G401 (cell line): ENCODE measurements around the gene ADAMTS14. TPM values are rescaled to one million over a fixed set of nuclear protein-coding genes. Genes with fewer than 3 reads are reported as not detected.

Experiments used
- DNase-seq: peaks from one replicate; pipeline ENCODE4 v3.0.0-alpha.2; 2015; ENCODE audit warnings: low spot score
- in situ Hi-C: cut with HindIII; loops from 2 replicates; pipeline ENCODE4 v1.10.0; 2016; ENCODE audit warnings: low sequenced_read_pairs, mixed read lengths
- total RNA-seq: library from RNA; depleted of rRNA; stranded (reverse); fragments of >200 nt; shearing (Covaris generic); gene quantifications from 2 replicates; pipeline ENCODE4 v1.2.3, GENCODE V29; 2014

Gene ADAMTS14
- total RNA-seq, 1 experiment from 2014 or later = 0.03 TPM

DNA sequence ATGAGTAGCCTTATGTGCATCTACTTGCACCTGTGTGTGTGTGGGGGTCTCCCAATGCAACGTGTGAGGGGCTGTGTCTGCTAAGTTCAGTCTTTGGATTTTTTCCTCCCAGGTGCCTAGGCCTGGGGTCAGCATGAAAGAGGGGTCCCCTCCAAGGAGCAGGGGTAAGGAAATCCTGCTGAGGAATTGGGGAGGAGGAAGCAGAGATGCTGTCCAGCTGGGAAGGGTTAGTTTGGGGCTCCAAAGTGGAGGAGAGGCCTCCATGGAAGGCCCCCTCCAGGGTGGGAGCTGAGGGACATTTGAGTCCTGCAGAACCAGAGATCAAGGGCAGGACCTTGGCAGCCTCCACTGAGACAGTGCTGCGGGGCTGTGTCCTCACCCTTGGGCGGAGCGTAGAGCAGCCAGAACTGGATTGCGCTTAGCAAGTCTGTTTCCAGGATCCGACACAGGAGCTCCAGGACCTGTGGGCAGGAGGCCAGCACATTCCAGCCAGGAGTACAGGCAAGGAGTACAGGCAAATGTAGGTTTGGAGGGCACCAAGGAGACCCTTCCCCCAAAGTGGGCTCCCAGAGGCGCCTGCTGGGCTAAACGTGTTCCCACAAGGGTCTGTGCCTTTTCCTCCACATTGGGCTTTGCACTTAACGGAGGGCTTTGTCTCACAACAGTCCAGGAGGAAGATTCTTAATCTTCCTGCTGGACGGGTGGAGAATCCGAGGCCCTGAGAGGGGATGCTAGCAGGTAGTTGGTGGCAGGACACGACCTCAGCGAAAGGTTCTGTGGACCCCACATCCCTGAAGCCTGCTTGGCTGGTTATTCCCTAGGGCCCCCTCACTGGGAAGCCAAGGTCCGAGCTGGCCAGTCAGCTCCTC lies 102.7 kb downstream of the ADAMTS14 start:
- no peak for DNase-seq
- in situ Hi-C loops = no loop called here

DNA sequence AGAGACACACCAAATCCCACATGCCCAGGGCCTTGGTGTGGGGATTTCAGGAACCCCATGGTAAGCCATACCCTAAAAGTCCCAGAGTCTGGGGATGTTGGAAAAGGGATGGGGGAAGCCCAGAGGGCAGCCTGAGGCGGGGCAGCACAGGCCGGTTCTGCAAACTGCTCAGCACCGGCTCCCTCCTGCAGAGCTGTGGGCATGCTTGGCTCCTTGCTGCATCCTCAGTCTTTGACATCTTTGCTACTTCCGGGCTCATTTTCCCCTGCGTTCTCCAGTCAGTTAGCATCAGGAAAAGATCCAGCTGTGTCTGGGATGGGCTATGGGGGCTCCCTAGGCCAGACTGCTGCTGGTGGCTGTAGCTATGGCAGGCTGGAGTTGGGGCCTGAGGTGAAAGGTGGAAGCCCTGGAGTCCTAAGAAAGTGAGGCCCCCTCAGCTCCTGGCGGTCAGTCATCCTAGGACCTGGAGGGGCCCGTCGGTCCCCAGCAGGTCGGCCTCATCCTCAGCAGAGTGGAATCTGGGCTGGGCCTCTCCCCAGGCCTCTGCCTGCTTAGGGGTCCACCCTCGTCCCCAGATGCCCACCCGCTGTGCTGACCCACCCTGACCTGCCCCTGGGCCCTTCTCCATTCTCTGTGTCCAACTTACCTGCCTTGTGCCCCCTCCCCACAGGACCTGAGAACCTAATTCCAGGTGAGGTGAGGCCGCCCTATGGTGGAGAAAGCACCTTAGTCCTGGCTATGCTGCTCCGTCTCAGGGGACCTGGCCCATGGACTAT lies 103.6 kb downstream of the ADAMTS14 start:
- DNase-seq = no peak
- in situ Hi-C loops = no loop called here

DNA sequence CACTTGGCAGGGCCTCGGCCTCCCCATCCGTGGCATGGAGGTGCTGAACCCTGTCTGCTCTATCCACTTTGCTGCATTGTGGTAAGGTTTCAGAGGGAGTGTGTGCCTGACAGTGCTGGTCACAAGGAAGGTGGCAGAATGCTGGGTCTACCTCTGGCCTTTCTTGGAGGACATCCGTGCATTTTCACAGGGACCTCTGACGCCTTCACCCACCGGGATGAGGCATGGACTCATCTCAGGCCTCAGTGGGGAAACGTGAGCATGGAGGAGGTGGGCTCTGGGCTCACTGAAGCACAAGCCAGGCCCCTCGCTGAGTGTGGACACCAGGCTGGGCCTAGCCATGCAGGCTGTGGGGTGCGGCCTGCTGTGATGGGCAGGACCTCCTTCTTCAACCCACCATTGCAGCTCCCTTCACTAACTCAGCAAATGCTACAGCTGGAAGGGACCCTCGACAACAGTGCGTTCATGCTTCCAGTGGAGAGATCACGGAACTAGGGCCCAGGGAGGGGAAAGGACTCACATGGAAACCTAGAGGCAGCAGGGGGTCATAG lies 104.2 kb downstream of the ADAMTS14 start:
- in situ Hi-C loops = no loop called here
- DNase-seq = no peak

DNA sequence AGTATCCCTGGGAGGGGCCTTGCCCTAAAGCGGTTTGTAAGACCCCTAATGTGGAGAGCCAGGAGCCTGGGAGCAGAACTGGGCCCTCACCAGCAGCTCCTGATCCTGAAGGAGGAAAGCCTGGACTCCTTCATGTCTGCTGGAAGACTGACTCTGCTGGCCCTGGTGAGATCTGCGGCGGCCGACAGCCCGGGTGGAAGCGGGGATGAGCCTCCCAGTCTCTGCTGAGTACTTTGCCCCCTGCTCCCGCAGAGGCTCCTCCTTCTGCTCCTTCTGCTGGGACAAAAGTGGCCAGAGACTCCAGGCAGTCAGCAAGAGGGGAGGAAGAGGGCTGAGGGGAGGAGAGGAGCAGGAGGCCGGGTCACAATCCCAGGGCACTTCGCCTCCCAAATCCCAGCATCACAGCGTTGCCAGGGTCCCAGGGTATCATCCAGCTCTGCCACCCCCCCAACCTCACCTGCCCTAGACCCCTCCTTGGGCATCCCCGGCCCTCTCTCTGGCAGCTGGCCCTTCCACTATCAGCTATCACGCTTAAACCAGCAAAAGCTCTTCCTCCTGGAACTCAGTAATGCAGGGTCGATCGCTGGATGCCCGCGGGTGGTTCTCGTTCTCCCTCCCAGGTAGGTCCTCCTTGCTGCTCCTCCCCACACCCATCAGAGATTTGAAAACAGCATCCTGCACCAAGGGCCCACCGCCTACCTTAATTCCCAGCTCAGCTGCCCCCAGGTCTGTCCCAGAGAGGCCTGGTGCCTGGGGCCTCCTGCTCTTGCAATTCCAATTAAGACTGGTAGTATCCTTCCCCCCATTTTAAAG lies 105.0 kb downstream of the ADAMTS14 start:
- in situ Hi-C loops = no loop called here
- DNase-seq = no peak

DNA sequence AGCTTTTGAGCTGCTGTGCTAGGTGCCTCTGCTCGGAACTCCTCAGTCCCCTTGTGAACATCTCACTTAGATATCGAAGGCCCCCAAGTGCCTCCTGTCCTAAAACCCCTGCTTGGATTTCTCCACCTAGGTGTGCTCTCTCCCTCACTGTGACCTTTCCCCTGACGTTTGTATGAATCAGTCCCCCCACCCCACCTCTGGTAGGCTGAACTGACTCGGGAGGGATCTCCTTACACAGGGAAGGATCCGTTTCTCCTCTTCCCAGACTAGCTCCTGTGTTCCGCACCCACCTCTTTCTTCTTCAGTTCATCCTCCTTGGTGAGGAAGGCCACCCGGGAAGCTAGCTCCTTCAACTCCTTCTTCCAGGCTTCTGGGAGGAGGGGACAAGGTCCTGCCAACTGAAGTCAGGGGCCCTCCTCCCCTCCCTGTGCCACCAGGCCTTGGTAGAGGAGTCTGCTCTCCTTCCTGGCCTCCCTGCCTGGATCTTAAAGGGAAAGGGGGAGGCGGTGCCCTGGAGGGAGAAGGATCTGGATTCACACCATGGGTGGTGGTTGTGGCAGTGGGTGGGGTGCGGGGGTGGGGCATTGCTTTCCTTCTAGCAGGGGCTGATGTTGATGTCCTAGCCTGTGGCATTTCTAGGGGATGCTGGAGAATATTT lies 106.1 kb downstream of the ADAMTS14 start:
- in situ Hi-C loops = no loop called here
- DNase-seq = no peak

DNA sequence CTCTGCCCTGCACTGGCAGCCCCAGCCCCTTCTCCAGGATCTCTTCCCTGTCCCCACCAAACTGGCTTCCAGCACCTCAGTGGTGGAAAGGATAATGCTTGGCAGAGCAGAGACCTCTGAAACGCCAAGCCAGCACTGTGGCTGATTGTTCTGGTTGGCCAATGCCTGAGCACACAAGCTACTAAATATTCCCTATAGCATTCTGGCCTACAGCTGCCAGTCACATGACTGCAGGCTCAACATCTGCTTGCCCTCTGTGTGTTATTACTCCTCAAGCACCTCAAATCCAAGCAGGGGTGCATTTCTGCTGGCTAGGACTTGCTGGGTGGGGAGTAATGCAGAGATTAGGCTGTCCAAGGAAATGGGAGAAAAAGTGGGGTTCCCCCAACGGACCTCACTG lies 106.8 kb downstream of the ADAMTS14 start:
- in situ Hi-C loops = no loop called here
- no peak for DNase-seq

DNA sequence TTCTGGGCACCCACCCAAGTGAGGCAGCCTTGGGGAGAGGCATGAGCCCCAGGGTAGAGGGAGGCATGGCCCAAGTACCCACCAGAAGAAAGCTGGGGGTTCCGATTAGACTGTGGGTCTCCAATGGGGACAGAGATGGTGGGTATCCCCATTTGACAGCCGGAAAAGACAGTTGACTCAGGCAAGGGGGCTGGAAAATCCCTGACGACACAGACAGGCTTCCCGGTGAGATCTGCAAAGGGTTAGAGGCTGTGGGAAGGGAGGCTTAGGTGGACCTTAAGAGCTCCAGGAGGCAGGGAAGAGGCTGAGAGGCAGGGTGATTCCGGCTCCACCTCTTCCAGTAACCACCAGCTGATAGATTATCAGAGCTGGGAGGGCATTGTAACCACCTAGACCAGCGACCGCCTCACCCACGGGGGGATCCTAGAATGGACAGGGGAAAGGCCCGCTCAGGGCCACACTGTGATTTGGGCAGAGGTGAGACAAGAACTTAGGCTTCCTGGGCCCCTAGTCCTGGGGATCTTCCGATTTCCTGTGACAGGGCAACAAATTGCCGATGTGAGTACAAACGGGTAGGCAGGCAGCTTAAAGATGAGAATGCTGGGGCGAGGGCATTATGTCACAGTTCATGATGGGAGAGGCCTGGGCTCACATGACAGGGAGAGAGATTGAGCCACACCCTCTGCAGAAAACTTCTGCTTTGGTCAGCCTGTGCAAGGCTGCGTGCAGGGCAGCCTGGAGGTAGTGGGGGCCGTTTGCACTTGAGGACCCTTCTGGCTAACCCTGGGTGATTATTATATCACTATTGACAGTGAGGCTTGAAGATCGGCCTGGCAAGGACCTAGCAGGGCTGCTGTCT lies 107.4 kb downstream of the ADAMTS14 start:
- DNase-seq = no peak
- in situ Hi-C loops = no loop called here

DNA sequence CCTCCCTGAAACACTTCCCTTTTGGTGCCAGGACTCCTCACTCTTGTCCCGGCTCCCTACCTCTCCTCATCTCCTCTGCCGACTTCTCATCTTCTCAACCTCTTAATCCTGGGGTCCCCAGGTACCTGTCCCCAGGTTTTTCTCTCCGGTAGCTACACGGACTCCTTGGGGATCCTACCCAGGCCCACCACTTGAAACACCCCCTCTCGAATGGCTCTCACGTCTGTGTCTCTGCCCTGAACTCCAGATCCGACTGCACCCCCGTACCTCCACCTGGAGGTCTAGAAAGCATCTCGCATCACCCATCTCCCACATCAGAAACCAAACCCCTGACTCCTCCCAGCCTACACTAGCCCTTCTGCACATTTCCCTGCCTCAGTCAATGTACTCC lies 108.1 kb downstream of the ADAMTS14 start:
- no peak for DNase-seq
- in situ Hi-C loops = no loop called here

DNA sequence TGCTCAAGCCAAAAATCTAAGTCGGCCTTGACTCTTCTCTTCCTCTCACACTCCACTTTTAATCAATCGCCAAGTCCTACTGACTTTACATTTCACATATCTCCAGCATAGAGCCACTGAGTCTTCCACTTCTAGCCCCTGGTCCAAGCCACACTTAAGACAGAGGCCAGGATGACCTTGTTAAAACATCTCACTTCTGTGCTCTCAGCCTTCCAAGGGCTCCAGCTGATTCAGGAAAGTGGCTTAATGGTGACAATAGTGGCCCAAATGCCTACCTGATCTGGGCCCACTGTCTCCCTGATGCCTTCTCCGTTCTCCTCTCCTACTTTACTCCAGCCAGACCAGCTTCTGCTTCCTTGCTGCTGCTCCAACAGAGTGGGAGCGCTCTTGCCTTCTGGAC lies 108.5 kb downstream of the ADAMTS14 start:
- in situ Hi-C loops = no loop called here
- no peak for DNase-seq

DNA sequence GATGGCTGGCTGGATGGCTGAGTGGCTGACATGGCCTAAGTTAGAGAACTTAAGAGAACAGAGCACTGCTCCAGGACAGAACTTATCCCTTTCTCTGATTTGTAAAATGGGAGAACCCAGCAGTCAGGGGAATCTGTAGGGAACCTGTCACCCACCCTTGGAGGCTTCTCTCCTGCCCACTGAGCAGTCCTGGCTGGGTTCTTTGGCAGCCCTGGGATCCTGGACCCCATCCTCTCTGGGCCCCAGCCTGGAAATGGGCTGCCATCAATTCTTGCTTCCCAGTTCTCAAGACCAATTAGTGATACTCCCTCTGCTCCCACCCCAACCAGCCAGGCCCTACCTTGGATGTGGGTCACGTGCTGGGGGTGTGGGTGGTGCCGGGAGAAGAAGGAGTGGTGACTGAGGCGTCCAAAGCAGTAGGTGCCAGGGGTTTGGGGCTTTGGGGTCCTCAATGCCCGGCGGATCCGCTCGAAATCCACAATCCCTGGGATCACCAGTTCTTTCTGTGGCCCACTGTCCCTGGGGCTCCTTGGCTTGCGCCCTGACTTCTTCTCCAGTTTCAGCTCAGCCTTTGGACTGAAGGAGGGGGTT lies 109.2 kb downstream of the ADAMTS14 start:
- in situ Hi-C loops = no loop called here
- no peak for DNase-seq

DNA sequence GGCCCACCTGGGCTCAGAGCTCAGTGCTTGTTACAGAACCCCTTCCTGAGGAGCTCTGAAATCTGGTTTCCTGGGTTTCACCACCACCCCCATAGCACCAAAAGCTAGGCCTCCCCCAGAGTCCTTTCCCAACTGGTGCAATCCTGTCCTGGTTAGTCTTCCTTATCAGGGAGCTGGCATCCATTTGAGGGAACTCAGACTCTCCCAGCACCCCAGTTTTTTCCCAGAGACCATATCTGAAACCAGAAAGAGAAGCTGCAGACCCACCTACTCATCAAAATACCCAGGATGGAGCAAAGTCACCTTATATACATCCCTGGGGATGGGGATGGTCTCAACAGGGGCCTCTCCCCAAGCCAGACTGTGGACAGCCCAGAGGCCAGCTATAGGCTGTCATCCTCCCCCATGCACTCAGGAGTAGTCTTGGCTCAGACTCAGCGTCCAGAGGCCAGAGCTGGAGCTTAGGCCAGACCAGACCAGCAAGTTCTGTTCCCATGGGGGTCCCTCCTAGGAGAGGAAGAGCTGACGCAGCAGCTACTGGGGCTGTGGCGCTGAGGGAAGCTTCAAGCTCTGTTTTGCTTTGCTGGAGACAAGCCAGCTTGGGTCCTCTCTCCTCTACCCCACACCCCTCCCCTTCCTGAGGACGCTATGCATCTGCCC lies 109.9 kb downstream of the ADAMTS14 start:
- no peak for DNase-seq
- in situ Hi-C loops = no loop called here

DNA sequence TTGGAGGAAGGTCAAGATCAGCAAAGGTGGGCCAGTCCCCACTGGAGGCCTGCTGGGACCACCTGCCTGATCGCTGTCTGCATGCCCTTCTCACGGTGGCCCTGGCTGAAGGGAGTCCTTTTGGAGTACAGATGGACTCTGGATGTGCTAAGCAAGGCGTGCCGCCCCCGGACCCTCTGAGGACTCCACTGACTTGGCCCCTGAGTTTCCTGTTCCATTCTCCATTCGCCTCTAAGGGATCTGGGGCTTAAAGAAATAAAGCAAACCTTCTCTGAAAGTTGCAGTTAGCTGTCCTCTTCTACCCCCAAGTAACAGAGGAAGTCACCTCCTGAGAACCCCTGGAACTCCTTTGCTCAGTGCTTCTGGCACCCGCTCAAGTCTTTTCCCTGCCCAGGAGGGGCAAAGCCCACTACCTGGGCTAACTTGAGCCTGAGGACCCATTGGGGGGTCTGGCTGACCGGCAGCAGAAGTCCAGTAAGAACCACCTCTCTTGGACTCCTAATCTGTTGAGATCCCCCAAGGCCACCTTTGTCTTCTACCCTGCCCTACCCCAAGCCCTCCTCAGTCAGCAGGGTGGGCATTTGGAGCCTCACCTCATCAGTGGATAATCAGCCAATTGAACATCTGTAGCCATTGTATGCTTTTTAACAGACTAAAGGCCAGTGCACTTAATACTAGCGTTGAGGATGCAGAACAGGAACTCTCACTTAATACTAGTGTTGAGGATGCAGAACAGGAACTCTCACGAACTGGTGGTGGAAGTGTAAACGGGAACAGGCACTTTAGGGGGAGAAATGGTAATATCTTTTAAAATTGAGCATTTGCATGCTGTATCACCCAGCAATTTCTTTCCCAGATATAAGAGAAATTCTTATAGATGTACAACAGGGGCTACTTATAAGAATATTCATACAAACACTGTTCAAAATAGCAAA lies 110.7 kb downstream of the ADAMTS14 start:
- in situ Hi-C loops = no loop called here
- DNase-seq = no peak

DNA sequence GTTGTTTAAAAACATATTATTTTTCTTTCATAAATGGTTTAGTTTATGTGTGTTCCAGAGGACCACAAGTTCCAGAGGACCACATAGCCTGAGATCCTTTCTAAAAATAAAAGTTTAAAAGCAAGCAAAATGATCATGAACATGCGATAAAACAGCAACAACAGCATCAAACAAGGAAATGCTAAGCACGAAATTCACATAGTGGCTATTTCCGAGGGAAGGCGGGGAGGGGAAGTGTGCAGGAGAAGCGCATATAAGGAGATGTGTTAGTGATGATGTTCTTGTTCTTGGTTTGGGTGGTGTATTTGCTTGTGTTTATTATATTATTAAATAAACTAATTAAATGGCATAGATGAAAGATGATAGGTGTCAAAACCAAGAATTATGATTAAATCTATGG lies 111.7 kb downstream of the ADAMTS14 start:
- DNase-seq = no peak
- in situ Hi-C loops = no loop called here

DNA sequence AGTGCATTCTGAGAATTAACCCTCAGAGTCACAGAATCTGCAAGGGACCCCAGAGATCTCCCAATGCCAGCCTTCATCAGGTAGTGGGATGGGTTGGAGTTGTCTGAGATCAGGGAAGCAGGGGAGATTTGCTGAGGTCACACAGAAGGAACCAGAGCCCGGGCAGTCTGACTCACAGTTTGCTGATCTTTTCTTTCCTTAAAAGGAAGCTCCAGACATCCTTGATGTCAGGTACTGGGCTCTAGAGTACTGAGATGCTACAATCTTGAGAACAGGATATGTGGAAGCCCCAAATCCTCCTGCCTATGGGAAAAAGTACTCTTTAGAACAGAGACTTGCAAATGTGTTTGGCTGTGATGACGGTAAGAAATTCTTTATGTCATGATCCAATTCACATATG lies 112.2 kb downstream of the ADAMTS14 start:
- in situ Hi-C loops = no loop called here
- no peak for DNase-seq

DNA sequence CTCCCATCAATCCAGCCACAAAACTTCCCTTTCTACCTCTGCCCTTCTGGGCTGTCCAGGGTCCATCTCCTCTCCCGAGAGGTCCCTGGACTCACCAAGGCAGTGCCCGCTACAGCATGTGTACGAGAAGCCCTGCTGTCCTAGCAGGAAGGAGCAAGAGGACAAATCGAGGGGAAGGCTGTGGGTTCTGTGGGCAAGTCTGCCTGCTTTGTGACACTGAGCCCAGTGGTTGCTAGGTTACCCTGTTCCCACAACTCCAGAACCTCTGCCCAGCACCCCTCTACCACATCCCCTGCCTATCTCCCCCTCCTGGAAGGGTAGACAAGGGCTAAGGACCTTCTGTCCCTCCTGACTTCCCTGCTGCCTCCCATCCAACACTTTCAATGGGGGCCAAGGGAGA lies 112.9 kb downstream of the ADAMTS14 start, which contains the start of gene TBATA:
TBATA (minus strand) TSS at position 188 of the 400 bp plus-strand sequence. CDS start 1,998 bp downstream, outside the sequence.
- in situ Hi-C loops = no loop called here
- DNase-seq = no peak

DNA sequence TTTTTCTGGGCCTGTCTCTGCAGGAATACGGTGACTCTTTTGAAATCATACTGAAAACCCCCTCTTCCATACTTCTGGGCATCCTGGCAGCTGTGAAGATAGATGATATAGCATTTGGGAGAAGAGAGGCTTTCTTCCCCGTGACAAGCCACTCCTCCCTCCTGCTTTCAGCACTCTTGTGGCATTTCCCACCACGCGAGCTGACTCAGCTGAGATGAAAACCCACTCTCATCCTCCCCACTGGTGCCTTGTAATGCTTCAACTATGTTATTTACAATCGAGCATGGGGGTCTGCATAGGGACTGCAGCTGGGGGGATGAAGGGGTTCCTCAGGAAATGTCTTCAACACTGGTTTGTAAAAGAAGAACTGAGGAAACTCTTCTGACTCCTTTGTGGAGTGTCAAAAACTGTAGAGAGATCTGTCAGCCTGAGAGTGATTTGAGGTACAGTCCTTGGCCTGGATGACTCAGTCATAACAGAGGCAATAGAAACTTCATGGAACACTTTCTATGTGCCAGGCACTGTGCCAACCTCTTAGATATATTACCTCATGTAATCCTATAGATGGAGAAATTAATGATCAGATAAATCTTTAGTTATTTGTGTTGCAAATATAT lies 114.6 kb downstream of the ADAMTS14 start:
- no peak for DNase-seq
- in situ Hi-C loops = no loop called here
